Activated T-helper 1 cell treated with anti-CD3 and anti-CD28 coated beads, Interleukin-12 subunit alpha, Interleukin-12 subunit beta, Interleukin-2, Interleukin-4 antibody, amounts not matched to agents 30 ng/mL and 10 ng/mL and 1 ng/mL, durations not matched to agents 14 hours and 24 hours and 36 hours (primary cell): ENCODE measurements around the gene SS18. TPM values are rescaled to one million over a fixed set of nuclear protein-coding genes. Genes with fewer than 3 reads are reported as not detected.

ENCODE experiments used
- DNase-seq: peaks from one replicate; pipeline ENCODE4 v3.0.0; 2021; ENCODE audit warnings: low spot score
- H3K27ac Mint-ChIP-seq: one replicate; pipeline ENCODE4 v1.8.0; 2021; ENCODE audit warnings: mild to moderate bottlenecking, mixed read lengths
- H3K27me3 Mint-ChIP-seq: one replicate; pipeline ENCODE4 v1.8.0; 2022; ENCODE audit warnings: mild to moderate bottlenecking, moderate library complexity, mixed read lengths; ENCODE audit not compliant: insufficient read depth
- H3K36me3 Mint-ChIP-seq: one replicate; pipeline ENCODE4 v1.8.0; 2021; ENCODE audit warnings: low read depth, mixed read lengths
- H3K4me1 Mint-ChIP-seq: one replicate; pipeline ENCODE4 v1.8.0; 2021; ENCODE audit warnings: low read depth, mixed read lengths
- H3K4me3 Mint-ChIP-seq: one replicate; pipeline ENCODE4 v1.8.0; 2021; ENCODE audit warnings: mild to moderate bottlenecking, moderate library complexity, mixed read lengths
- H3K9me3 Mint-ChIP-seq: one replicate; pipeline ENCODE4 v1.8.0; 2021; ENCODE audit warnings: mixed read lengths
- intact Hi-C: fragments of 100-400 bp; cut with micrococcal nuclease; formaldehyde crosslinking; loops from one replicate; pipeline ENCODE4 v1.15.1; 2024
- total RNA-seq: library from RNA; stranded (reverse); gene quantifications from 2 replicates; pipeline ENCODE4 v1.2.3, GENCODE V29; 2022

Gene SS18
- total RNA-seq, 1 donor from 2014 or later: 64.4 TPM

GRCh38 chr18:26056291-26056690, 34.1 kb downstream of the SS18 start:
- H3K27me3 Mint-ChIP-seq: no peaks in the 10 kb centered on the region
- no peak for DNase-seq
- peaks cover 40% of the 10 kb centered on the region for H3K36me3 Mint-ChIP-seq
- H3K4me1 Mint-ChIP-seq: peaks cover 10% of the 10 kb centered on the region
- no peaks in the 10 kb centered on the region for H3K9me3 Mint-ChIP-seq
- no peak overlapping the region for H3K4me3 Mint-ChIP-seq
- H3K27ac Mint-ChIP-seq: no peak overlapping the region
- intact Hi-C loops: no loop called here

- peaks cover 14% of the 10 kb centered on the region for H3K4me1 Mint-ChIP-seq
Observed at GRCh38 chr18:26052505-26052904, 37.9 kb downstream of the SS18 start.

GRCh38 chr18:26051843-26052242, 38.6 kb downstream of the SS18 start:
- H3K36me3 Mint-ChIP-seq: peaks cover 26% of the 10 kb centered on the region
- H3K27me3 Mint-ChIP-seq: no peaks in the 10 kb centered on the region
- intact Hi-C loops: no loop called here
- no peaks in the 10 kb centered on the region for H3K9me3 Mint-ChIP-seq
- no peak overlapping the region for H3K4me3 Mint-ChIP-seq
- DNase-seq: no peak
- H3K27ac Mint-ChIP-seq: no peak overlapping the region
- H3K4me1 Mint-ChIP-seq: peaks cover 10% of the 10 kb centered on the region

More at GRCh38 chr18:26052505-26052904, 37.9 kb downstream of the SS18 start:
- Mint-ChIP-seq H3K36me3 (peaks cover 31% of the 10 kb centered on the region), H3K9me3 (no peaks in the 10 kb centered on the region), H3K27ac (no peak overlapping the region), H3K4me3 (no peak overlapping the region), H3K27me3 (no peaks in the 10 kb centered on the region)
- intact Hi-C loops: no loop called here
- DNase-seq: no peak

- Mint-ChIP-seq H3K4me3 (no peak overlapping the region), H3K27ac (no peak overlapping the region), H3K4me1 (peaks cover 6% of the 10 kb centered on the region), H3K36me3 (peaks cover 16% of the 10 kb centered on the region), H3K27me3 (no peaks in the 10 kb centered on the region), H3K9me3 (no peaks in the 10 kb centered on the region)
- intact Hi-C loops: no loop called here
- no peak for DNase-seq
Observed at GRCh38 chr18:26046419-26047077, 43.9 kb downstream of the SS18 start.

- no peak overlapping the region for H3K27ac Mint-ChIP-seq
- no peaks in the 10 kb centered on the region for H3K27me3 Mint-ChIP-seq
- H3K36me3 Mint-ChIP-seq: peaks cover 20% of the 10 kb centered on the region
- intact Hi-C loops: no loop called here
- no peaks in the 10 kb centered on the region for H3K9me3 Mint-ChIP-seq
- H3K4me3 Mint-ChIP-seq: no peak overlapping the region
- H3K4me1 Mint-ChIP-seq: peaks cover 5% of the 10 kb centered on the region
- DNase-seq: no peak
Observed at GRCh38 chr18:26044807-26045206, 45.6 kb downstream of the SS18 start.

GRCh38 chr18:26040051-26040656, 50.3 kb downstream of the SS18 start:
- Mint-ChIP-seq H3K4me1 (no peaks in the 10 kb centered on the region), H3K27ac (no peak overlapping the region), H3K36me3 (peaks cover 24% of the 10 kb centered on the region), H3K9me3 (no peaks in the 10 kb centered on the region), H3K4me3 (no peak overlapping the region), H3K27me3 (no peaks in the 10 kb centered on the region)
- no peak for DNase-seq
- intact Hi-C loops: no loop called here

- intact Hi-C loops: no loop called here
- no peaks in the 10 kb centered on the region for H3K4me1 Mint-ChIP-seq
- no peaks in the 10 kb centered on the region for H3K9me3 Mint-ChIP-seq
- H3K36me3 Mint-ChIP-seq: peaks cover 22% of the 10 kb centered on the region
- H3K27ac Mint-ChIP-seq: no peak overlapping the region
- H3K27me3 Mint-ChIP-seq: no peaks in the 10 kb centered on the region
- no peak for DNase-seq
- H3K4me3 Mint-ChIP-seq: no peak overlapping the region
Observed at GRCh38 chr18:26039203-26039602, 51.2 kb downstream of the SS18 start.

GRCh38 chr18:26036635-26037034, 53.8 kb downstream of the SS18 start:
- no peaks in the 10 kb centered on the region for H3K9me3 Mint-ChIP-seq
- H3K4me3 Mint-ChIP-seq: no peak overlapping the region
- H3K4me1 Mint-ChIP-seq: no peaks in the 10 kb centered on the region
- H3K27me3 Mint-ChIP-seq: no peaks in the 10 kb centered on the region
- intact Hi-C loops: no loop called here
- no peak for DNase-seq
- H3K27ac Mint-ChIP-seq: no peak overlapping the region
- peaks cover 28% of the 10 kb centered on the region for H3K36me3 Mint-ChIP-seq

- H3K36me3 Mint-ChIP-seq: peaks cover 39% of the 10 kb centered on the region
- H3K4me1 Mint-ChIP-seq: no peaks in the 10 kb centered on the region
- no peaks in the 10 kb centered on the region for H3K27me3 Mint-ChIP-seq
- no peaks in the 10 kb centered on the region for H3K9me3 Mint-ChIP-seq
- no peak for DNase-seq
- H3K27ac Mint-ChIP-seq: no peak overlapping the region
- intact Hi-C loops: loop anchor here (2.0 kb wide), 1 partner anchor 14 kb away; no protein-coding TSS in a partner anchor
- no peak overlapping the region for H3K4me3 Mint-ChIP-seq
Observed at GRCh38 chr18:26034850-26035497, 55.4 kb downstream of the SS18 start.

GRCh38 chr18:26022585-26022984, 67.8 kb downstream of the SS18 start:
- no peaks in the 10 kb centered on the region for H3K27me3 Mint-ChIP-seq
- peaks cover 48% of the 10 kb centered on the region for H3K36me3 Mint-ChIP-seq
- DNase-seq: no peak
- no peak overlapping the region for H3K27ac Mint-ChIP-seq
- peaks cover 7% of the 10 kb centered on the region for H3K4me1 Mint-ChIP-seq
- no peaks in the 10 kb centered on the region for H3K9me3 Mint-ChIP-seq
- no peak overlapping the region for H3K4me3 Mint-ChIP-seq
- intact Hi-C loops: no loop called here

- no peak overlapping the region for H3K27ac Mint-ChIP-seq
- peaks cover 48% of the 10 kb centered on the region for H3K36me3 Mint-ChIP-seq
- no peak for DNase-seq
- intact Hi-C loops: loop anchor here (2.0 kb wide), 1 partner anchor 70 kb away; the partner anchor contains the start of gene SS18
- no peak overlapping the region for H3K4me3 Mint-ChIP-seq
- H3K9me3 Mint-ChIP-seq: no peaks in the 10 kb centered on the region
- no peaks in the 10 kb centered on the region for H3K27me3 Mint-ChIP-seq
- H3K4me1 Mint-ChIP-seq: peaks cover 7% of the 10 kb centered on the region
Observed at GRCh38 chr18:26021061-26021754, 69.2 kb downstream of the SS18 start.

- Mint-ChIP-seq H3K4me3 (no peak overlapping the region), H3K9me3 (no peaks in the 10 kb centered on the region), H3K27ac (no peak overlapping the region), H3K36me3 (peaks cover 24% of the 10 kb centered on the region), H3K27me3 (no peaks in the 10 kb centered on the region), H3K4me1 (no peaks in the 10 kb centered on the region)
- intact Hi-C loops: no loop called here
- DNase-seq: no peak
Observed at GRCh38 chr18:26017929-26018328, 72.5 kb downstream of the SS18 start.

GRCh38 chr18:26014462-26014861, 76.0 kb downstream of the SS18 start:
- Mint-ChIP-seq H3K4me1 (no peaks in the 10 kb centered on the region), H3K27me3 (no peaks in the 10 kb centered on the region), H3K4me3 (no peak overlapping the region), H3K36me3 (peaks cover 17% of the 10 kb centered on the region), H3K27ac (no peak overlapping the region), H3K9me3 (no peaks in the 10 kb centered on the region)
- intact Hi-C loops: no loop called here
- no peak for DNase-seq
